Activated CD8-positive, alpha-beta T cell treated with anti-CD3 and anti-CD28 coated beads for 36 hours (primary cell): ENCODE results near the gene LACC1. TPM values are rescaled to one million over a fixed set of nuclear protein-coding genes. Genes with fewer than 3 reads are reported as not detected.

Experiments
- ATAC-seq: fragments of 200-7000 bp; cut with Tn5 transposase; one replicate; pipeline ENCODE4 v1.10.0; 2021; ENCODE audit warnings: mild to moderate bottlenecking, moderate library complexity
- CTCF ChIA-PET: fragments of 350-600 bp; sonication (Branson Sonifier 250); formaldehyde crosslinking; loops from one replicate; lab custom pipeline; 2021; ENCODE audit warnings: antibody characterized with exemption; lab: Charles Lee
- POLR2A ChIA-PET: fragments of 350-600 bp; sonication (Branson Sonifier 250); formaldehyde crosslinking; loops from one replicate; lab custom pipeline; 2021; ENCODE audit warnings: antibody characterized with exemption; lab: Charles Lee
- DNase-seq: peaks from one replicate; pipeline ENCODE4 v3.0.0-alpha.2; 2020
- H3K27ac Mint-ChIP-seq: one replicate; pipeline ENCODE4 v1.8.0; 2021; ENCODE audit warnings: mild to moderate bottlenecking, mixed read lengths
- H3K27me3 Mint-ChIP-seq: one replicate; pipeline ENCODE4 v1.8.0; 2021; ENCODE audit warnings: mixed read lengths
- H3K36me3 Mint-ChIP-seq: one replicate; pipeline ENCODE4 v1.8.0; 2021; ENCODE audit warnings: low read depth, mixed read lengths
- H3K4me1 Mint-ChIP-seq: one replicate; pipeline ENCODE4 v1.8.0; 2021; ENCODE audit warnings: low read depth, mixed read lengths
- H3K4me3 Mint-ChIP-seq: one replicate; pipeline ENCODE4 v1.8.0; 2021; ENCODE audit warnings: mild to moderate bottlenecking, moderate library complexity, mixed read lengths
- H3K9me3 Mint-ChIP-seq: one replicate; pipeline ENCODE4 v1.8.0; 2021; ENCODE audit warnings: mixed read lengths
- intact Hi-C: fragments of 100-400 bp; cut with micrococcal nuclease; formaldehyde crosslinking; loops from one replicate; pipeline ENCODE4 v1.10.0; 2022
- total RNA-seq, 2 experiments: library from RNA; stranded (reverse); gene quantifications; one replicate each; pipeline ENCODE4 v1.2.3, GENCODE V29; 2021
- TF ChIP-seq, protein P1 (sequence below): fragments of 200-600 bp; IDR thresholded peaks from one replicate; pipeline ENCODE4 v1.8.0; 2022; ENCODE audit warnings: antibody characterized with exemption, mild to moderate bottlenecking

Gene LACC1
- total RNA-seq, 2 experiments from 2014 or later, result 1.2 TPM

DNA sequence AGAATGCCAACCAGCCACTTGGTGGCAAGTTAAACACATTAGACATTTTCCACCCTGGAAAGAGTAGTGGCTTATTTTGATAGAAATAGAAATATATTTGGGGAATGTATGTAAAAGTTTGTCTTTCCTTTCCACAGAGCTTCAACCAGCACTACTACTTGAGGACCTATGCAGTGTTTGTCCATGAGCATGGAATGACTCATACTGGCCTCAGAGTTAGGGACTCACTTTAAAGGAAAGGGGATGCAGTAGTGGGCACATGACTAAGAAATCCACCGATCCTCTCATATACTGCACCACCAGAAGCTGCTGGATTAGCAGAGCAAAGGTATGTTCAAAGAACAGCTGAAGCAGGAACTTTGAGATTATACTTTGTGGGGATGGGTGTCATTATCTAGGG lies 62.6 kb downstream of the LACC1 start:
- CTCF ChIA-PET, result interaction anchor here (1.2 to 2.4 kb wide), 2 partner anchors 12 to 34 kb away, joined by 3 to 7 read pairs; no protein-coding TSS in a partner anchor
- TF ChIP-seq, protein P1, sequence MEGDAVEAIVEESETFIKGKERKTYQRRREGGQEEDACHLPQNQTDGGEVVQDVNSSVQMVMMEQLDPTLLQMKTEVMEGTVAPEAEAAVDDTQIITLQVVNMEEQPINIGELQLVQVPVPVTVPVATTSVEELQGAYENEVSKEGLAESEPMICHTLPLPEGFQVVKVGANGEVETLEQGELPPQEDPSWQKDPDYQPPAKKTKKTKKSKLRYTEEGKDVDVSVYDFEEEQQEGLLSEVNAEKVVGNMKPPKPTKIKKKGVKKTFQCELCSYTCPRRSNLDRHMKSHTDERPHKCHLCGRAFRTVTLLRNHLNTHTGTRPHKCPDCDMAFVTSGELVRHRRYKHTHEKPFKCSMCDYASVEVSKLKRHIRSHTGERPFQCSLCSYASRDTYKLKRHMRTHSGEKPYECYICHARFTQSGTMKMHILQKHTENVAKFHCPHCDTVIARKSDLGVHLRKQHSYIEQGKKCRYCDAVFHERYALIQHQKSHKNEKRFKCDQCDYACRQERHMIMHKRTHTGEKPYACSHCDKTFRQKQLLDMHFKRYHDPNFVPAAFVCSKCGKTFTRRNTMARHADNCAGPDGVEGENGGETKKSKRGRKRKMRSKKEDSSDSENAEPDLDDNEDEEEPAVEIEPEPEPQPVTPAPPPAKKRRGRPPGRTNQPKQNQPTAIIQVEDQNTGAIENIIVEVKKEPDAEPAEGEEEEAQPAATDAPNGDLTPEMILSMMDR, result no peak

More for the DNA sequence above, 62.6 kb downstream of the LACC1 start:
- Mint-ChIP-seq H3K27me3 (peaks cover 2% of the 10 kb centered on the region), H3K36me3 (no peaks in the 10 kb centered on the region), H3K4me1 (no peaks in the 10 kb centered on the region), H3K27ac (no peak overlapping the region), H3K4me3 (no peak overlapping the region), H3K9me3 (no peaks in the 10 kb centered on the region)
- intact Hi-C loops, result no loop called here
- POLR2A ChIA-PET, result no interaction called here
- DNase-seq (no peak), ATAC-seq (no peak)

Other genes with a start within 250 kb of the LACC1 start
- gene ENOX1, start 92.9 kb upstream of the LACC1 start, total RNA-seq, result under 1 TPM; 0.09 TPM
- 1 to 10 TPM; 1.6 to 2.1 TPM for gene CCDC122, start 164 bp upstream of the LACC1 start, total RNA-seq